ENCODE results near the gene ZNF382.
A peak's percentile ranks its signal among the peaks of the same experiment; 100 is the strongest.
"Not testable (repeated sequence)": the region's sequence is repeated elsewhere in the genome, so short reads cannot be mapped to it uniquely, and the experiment has no call there.

The ZNF382 gene

GRCh38 chr19:36605101-36605876 lies at the start of gene ZNF382:
ZNF382 (plus strand) TSS chr19:36605313; CDS start chr19:36609915, 4,602 bp downstream.
- peak; percentile 81 to 84 for DNase-seq

GRCh38 chr19:36564391-36564790 lies 40.7 kb upstream of the ZNF382 start:
- no peak for DNase-seq

DNA sequence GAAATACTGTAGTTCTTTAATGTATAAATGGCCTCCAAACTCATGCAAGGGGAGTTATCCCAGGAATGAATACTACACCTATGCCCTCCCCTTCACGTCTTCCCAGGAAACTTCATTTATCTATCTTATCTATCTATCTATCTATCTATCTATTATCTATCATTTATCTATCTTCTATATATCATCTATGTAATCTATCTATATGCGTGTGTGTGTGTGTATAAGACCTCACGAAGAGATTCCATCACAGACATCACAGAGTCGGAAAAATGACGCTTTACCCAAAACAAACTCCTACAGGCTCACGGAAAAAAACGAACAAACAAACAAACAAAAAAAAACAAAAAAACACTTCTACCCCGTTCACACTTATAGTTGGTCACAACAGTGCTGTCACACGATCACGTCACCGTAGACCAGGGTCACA lies 32.5 kb upstream of the ZNF382 start:
- DNase-seq: no peak

GRCh38 chr19:36573020-36573894 lies 31.9 kb upstream of the ZNF382 start, which contains the start of gene ZNF529:
ZNF529 (minus strand) TSS chr19:36573292; CDS start chr19:36572346, 946 bp downstream.
- peak; percentile 71 to 77 for DNase-seq

- no peak for DNase-seq
Measured at GRCh38 chr19:36573895-36574720, 31.0 kb upstream of the ZNF382 start.

DNA sequence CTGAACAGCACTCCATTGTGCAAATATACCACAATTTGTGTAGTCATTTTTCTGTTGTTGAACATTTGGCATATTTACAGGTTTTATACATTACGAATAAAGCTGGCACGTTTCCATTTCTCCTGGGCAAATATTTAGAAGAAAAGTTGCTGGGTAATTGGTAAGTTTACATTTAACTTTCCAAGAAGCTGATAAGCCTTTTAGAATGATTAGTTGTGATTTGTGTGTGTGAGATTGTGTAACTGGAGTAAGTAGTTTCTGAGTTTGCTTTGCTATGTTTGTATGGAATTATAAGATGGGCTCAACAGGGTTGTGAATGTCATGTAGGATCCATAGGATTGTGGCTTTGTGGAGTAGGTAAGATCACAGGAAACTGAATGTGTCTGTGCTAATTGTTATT lies 30.4 kb upstream of the ZNF382 start:
- no peak for DNase-seq

- no peak for DNase-seq
Measured at GRCh38 chr19:36577271-36577996, 27.7 kb upstream of the ZNF382 start.

DNA sequence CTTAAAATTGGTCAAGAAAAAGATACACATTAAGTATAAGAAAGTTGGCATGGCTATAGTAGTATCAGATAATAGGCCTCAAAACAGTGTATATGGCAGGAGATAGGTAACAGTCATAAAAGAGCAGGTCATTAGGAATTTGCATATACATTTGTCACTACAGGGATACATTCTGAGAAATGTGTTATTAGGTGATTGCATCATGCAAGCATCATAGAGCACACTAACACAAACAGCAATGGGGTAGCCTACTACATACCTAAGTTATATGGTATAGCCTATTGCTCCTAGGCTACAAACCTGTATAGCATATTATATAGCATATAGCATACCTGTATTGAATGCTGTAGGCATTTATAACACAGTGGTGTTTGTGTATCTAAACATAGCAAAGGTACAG lies 25.9 kb upstream of the ZNF382 start:
- DNase-seq: no peak

DNA sequence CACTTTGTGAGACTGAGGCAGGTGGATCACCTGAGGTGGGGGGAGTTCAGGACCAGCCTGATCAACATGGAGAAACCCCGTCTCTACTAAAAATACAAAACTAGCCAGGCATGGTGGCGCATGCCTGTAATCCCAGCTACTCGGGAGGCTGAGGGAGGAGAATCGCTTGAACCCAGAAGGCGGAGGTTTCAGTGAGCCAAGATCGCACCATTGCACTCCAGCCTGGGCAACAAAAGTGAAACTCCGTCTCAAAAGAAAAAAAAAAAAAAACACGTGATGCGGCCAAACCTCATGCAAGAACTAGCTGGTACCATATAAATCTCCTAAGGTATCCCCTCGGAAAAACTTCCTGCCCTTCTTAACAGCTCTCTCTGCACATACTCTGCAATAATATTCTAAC lies 2.4 kb upstream of the ZNF382 start:
- DNase-seq: not testable (repeated sequence)

DNA sequence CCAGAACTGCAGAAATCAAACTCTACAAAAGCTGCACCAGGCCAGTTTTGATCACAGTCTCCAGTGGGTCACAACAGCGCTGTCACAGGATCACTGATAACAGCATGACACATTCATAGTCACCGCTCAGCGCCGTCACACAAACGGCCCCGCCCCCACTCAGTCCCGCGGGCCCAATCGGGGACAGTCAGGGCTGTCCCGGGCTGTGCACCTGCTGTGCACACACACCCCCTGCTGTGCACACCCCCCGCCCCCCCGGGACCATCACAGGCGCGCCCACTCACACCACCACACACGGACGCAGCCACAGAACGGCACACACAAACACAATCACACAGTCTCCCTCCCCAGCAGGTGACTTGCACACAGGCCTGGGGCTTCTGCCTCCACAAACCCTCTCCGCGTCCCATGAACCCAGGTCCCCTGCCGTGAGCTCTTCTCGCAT lies 435 bp upstream of the ZNF382 start:
- peak; percentile 79 to 82 for DNase-seq

- no peak for DNase-seq
Measured at GRCh38 chr19:36605877-36606478, 865 bp downstream of the ZNF382 start.

DNA sequence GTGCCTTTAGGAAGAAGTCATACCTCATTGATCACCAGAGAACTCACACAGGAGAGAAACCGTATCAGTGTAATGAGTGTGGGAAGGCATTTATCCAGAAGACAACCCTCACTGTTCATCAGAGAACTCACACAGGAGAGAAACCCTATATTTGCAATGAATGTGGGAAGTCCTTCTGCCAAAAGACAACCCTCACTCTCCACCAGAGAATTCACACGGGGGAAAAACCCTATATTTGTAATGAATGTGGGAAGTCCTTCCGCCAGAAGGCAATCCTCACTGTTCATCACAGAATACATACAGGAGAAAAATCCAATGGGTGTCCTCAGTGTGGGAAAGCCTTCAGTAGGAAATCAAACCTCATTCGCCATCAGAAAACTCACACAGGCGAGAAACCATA lies 21.9 kb downstream of the ZNF382 start:
- DNase-seq: no peak

- DNase-seq: no peak
Measured at GRCh38 chr19:36635342-36635741, 30.2 kb downstream of the ZNF382 start.

DNA sequence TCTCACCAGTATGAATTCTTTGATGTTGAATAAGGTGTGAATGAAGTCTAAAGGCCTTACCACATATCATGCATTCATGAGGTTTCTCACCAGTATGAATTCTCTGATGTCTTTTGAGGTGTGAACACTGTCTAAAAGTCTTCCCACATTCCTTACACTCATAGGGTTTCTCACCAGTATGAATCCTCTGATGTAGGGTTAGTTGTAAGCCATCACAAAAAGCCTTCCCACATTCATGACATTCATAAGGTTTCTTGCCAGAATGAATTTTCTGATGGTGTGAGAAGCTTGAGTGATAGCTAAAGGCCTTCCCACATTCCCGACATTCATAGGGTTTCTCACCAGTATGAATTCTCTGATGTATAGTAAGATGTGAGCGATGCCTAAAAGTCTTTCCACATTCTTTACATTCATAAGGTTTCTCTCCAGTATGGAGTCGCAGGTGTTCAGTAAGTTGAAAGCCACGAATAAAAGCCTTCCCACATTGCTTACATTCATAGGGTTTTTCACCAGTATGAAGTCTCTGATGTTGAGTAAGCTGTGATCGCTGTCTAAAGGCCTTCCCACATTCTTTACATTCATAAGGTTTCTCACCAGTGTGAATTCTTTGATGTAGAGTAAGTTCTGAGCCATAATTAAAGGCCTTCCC lies 33.9 kb downstream of the ZNF382 start:
- no peak for DNase-seq

GRCh38 chr19:36646746-36647145 lies 41.6 kb downstream of the ZNF382 start:
- DNase-seq: no peak

DNA sequence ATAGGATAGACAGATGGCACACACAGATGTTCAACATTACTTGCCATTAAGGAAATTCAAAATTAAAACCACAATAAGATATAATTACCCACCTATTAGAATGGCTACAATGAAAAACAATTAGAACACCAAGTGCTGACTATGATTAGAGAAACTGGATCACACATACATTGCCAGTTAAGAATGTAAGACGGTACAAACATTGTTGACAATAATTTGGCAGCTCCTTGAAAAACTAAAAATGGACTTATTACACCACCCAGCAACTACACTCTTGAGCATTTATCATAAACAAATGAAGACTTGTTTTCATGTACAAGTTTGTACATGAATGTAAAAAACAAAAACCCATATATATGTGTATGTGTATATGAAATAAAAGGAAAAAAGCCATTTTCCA lies 47.8 kb downstream of the ZNF382 start:
- no peak for DNase-seq

GRCh38 chr19:36665832-36666231 lies 60.7 kb downstream of the ZNF382 start:
- DNase-seq: no peak

- no peak for DNase-seq
Measured at GRCh38 chr19:36668646-36669045, 63.5 kb downstream of the ZNF382 start.

GRCh38 chr19:36672368-36672767 lies 67.3 kb downstream of the ZNF382 start:
- no peak for DNase-seq

DNA sequence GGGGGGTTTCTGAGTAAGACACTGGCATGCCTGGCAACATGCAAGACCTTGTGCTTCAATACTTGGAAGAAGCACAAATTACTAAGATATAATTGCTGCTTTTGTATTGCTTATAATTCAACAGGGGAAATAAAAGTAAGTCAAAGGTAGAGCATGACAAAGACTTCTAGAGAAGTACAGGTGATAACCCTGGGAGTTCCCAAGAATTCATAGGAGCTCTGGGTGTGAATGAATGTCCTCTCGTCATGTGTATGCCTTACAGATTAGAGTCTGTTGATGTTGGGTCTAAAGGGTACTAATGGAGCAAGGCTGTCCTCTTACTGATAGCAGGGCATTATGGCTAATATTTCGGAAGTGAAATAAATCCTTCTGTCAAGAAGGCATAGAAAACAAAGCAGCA lies 69.1 kb downstream of the ZNF382 start:
- no peak for DNase-seq

DNA sequence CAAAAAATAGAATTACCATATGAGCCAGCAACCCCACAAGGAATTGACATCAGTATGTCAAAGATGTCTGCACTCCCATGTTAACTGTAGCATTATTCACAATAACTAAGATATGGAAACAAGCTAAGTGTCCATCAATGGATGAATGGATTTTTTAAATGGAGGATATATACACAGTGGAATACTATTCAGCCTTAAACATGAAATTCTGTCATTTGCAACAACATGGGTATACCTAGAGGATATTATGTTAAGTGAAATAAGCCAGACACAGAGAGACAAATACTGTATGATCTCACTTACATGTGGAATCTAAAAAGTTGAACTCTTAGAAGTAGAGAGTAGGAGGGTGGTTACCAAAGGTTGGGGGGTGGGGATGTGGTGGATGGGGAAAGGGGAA lies 74.3 kb downstream of the ZNF382 start:
- DNase-seq: no peak

Data from stimulated activated CD4-positive, alpha-beta T cell treated with anti-CD3 and anti-CD28 coated beads, Interleukin-2, amount 100 ng/mL, for 48 hours (primary cell).